LNCAP (cell line): ENCODE results near the gene SENP5.

Source experiments
- TF ChIP-seq, protein P1 (sequence below): fragments of 450-650 bp; IDR thresholded peaks from 2 replicates; pipeline ENCODE4 v1.5.1; 2017; ENCODE audit warnings: mild to moderate bottlenecking

Gene SENP5, protein sequence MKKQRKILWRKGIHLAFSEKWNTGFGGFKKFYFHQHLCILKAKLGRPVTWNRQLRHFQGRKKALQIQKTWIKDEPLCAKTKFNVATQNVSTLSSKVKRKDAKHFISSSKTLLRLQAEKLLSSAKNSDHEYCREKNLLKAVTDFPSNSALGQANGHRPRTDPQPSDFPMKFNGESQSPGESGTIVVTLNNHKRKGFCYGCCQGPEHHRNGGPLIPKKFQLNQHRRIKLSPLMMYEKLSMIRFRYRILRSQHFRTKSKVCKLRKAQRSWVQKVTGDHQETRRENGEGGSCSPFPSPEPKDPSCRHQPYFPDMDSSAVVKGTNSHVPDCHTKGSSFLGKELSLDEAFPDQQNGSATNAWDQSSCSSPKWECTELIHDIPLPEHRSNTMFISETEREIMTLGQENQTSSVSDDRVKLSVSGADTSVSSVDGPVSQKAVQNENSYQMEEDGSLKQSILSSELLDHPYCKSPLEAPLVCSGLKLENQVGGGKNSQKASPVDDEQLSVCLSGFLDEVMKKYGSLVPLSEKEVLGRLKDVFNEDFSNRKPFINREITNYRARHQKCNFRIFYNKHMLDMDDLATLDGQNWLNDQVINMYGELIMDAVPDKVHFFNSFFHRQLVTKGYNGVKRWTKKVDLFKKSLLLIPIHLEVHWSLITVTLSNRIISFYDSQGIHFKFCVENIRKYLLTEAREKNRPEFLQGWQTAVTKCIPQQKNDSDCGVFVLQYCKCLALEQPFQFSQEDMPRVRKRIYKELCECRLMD

DNA sequence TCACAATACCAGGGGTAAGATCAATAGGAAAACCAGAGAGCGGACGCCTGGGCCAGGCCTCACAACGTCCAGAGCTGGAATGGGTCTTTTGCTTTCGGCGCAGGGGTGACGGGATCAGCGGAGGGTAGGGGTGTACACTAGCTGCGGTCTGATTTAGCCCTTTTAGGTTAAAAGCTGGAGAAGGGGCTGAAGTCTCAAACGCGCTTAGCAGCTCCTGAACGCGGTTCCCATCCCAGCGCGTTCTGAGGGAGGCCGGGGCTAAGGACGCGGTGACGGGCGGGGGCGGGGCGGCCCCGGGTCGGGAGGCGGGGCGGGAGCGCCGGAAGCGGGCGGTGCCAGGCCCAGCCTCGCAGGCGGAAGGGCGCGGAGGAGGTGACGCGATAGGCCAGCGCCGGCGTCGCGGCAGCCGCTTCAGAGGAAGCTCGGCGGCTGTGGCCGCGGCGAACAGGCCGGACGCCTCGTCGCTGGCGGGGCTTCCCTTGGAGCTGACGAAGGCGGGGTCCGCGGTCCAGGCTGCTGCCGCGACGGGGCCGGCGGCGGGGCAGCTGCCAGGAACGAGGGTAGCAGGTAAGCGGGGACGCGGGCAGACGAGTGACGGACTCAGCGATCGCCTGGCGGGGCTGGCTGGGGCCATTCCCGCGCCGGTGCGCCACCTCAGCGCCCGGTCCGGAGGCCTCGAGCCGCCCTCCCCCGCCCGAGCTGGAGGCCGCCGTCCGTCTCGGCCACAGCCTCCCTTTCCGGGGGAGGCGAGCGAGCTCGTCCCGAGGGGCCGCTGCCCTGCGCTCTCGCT is at the start of gene SENP5:
SENP5 (plus strand) TSS at position 414 of the 790 bp plus-strand sequence. CDS start 17,262 bp downstream, outside the sequence.
- TF ChIP-seq, protein P1, sequence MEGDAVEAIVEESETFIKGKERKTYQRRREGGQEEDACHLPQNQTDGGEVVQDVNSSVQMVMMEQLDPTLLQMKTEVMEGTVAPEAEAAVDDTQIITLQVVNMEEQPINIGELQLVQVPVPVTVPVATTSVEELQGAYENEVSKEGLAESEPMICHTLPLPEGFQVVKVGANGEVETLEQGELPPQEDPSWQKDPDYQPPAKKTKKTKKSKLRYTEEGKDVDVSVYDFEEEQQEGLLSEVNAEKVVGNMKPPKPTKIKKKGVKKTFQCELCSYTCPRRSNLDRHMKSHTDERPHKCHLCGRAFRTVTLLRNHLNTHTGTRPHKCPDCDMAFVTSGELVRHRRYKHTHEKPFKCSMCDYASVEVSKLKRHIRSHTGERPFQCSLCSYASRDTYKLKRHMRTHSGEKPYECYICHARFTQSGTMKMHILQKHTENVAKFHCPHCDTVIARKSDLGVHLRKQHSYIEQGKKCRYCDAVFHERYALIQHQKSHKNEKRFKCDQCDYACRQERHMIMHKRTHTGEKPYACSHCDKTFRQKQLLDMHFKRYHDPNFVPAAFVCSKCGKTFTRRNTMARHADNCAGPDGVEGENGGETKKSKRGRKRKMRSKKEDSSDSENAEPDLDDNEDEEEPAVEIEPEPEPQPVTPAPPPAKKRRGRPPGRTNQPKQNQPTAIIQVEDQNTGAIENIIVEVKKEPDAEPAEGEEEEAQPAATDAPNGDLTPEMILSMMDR: peak; percentile 23; the same call in 1 of the 2 replicates

DNA sequence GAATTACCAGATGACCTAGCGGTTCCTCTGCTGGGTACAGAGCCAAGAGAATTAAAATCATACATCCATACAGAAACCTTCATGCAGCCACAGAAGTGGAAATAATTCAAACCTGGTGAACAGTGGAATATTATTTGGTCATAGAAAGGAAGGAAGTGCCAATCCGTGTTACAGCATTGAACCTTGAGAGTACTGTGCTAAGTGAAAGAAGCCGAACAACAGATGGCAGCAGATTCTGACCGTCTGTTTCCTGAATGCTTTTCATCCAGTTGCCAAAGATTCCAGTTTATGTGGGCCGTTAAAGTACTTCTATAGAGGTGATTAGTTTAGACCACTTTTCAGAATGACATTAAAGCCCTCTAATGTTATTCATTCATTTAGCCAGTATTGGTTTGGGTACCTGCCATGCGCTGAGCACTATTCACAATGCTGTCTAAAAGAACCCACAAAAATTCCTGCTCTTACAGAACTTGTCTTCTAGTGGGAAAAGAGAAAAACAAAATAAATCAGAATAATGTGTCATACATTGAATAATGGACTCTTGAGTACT is 45.8 kb upstream of the SENP5 start:
- TF ChIP-seq, protein P1: no peak

DNA sequence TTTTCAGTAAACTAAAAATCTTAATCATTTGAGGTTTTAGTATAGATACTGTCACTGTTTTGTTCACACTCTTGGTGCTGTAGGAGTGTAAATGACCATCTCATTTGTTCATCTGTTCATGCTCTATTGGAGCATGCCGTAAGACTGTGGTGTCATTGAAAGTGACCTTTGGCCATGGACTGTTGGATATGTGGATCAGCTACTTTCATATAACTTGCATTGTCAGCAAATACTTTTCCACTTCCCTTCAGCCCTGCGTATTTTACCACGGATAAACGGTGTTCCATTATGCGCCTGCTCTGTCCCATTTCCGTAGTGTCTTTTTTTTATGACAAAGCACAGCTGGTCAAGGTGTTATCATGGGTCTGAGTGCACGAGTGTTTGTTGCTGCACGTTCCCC is 32.6 kb upstream of the SENP5 start:
- TF ChIP-seq, protein P1: no peak

DNA sequence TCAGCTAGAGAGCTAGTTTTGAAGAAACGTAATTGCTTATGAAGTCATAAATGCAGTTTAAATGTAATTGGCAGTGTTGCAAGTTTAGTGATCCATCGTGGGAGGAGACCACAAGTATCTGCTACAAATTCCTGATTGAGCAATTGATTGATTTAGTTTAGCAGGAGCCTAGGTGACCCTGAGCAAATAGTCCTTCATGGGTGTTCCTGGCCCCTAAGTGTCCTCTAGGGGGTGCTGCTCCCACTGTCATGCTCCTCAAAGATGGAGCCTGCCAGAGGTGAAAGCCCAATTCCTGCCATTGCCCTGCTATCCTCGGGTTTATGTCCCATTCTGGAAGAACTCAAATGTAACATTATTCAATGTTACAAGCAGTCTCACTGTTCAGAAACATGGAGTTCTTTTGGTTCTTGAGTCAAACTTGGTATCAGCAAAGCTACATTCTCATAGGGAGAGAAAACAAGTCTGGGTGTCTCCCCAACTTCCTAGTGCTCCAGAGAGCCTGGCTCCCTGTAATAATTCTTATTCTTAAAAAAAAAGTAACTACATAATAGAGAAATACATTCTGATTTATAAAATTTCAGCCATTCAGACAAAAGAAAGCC is 29.8 kb upstream of the SENP5 start:
- TF ChIP-seq, protein P1: peak; percentile 77

DNA sequence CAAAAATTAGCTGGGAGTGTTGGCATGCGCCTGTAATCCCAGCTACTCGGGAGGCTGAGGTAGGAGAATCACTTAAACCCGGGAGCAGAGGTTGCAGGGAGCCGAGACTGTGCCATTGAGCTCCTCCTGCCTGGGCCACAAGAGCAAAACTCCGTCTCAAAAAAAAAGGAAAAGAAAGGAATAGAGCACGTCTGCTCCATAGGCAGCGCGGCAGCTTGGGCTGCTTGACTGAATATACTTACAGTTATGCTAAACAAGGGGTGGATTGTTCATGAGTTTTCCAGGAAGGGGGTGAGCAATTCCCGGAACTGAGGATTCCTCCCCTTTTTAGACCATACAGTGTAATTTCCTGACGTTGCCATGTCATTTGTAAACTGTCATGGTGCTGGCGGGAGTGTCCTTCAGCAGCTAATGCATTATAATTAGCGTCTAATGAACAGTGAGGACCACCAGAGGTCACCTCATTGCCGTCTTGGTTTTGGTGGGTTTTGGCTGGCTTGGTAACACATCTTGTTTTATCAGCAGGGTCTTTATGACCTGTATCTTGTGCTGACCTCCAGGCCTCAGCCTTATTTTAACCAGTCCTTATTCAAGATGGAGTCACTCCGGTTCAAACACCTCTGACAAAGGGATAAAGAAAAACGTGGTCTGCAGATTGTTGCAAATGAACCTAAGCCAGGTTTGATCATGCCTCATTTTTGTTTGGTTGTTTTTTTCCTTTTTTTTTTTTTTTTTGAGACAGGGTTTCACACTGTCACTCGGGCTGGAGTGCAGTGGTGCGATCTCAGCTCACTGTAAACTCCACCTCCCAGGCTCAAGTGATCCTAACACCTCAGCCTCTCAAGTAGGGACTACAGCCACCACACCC is 24.9 kb upstream of the SENP5 start:
- TF ChIP-seq, protein P1: no peak

DNA sequence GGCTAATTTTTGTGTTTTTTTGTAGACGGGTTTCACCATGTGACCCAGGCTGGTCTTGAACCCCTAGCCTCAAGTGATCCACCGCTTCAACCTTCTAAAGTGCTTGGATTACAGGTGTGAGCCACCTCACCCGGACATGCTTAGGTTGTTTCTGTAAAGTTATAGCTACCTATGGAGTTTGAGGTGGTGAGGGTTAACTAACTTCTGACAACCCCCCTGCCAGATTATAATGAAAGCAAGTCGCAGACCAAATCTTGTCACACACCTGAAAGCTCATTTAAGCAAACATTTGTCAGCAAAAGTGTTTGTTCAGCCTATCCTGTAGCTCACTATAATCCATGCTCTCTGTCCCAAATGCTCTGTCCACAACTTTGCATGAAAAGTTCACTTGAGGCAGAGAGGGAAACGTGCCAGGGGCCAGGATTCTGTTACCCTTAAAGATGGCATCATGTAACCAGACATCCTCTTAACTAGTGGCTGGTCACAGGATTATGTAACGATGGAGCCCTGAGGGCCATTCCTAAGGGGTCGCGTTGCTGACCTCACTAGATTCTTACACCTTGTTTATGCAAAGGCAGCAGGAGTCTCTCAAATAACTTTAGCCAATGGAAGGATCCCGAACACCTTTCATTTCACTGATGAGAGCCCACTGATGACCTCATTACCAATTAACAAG is 24.1 kb upstream of the SENP5 start:
- TF ChIP-seq, protein P1: no peak
